NCI-H526 treated with DMSO at 0.1 percent for 48 hours (cell line): ENCODE measurements around the gene FOXG1.

Experiments used
- DNase-seq: peaks from one replicate; lab custom pipeline; 2025; lab: John Stamatoyannopoulos, UW

Gene FOXG1

GRCh38 chr14:28761438-28762291, 4.9 kb upstream of the FOXG1 start:
- no peak for DNase-seq

- DNase-seq = no peak
Observed at GRCh38 chr14:28762303-28762954, 4.2 kb upstream of the FOXG1 start.

- no peak for DNase-seq
Observed at GRCh38 chr14:28762955-28763326, 3.6 kb upstream of the FOXG1 start.

- DNase-seq = no peak
Observed at GRCh38 chr14:28763751-28764256, 2.8 kb upstream of the FOXG1 start.

- DNase-seq = no peak
Observed at GRCh38 chr14:28764257-28765160, 2.1 kb upstream of the FOXG1 start.

GRCh38 chr14:28765169-28765830, 1.3 kb upstream of the FOXG1 start:
- no peak for DNase-seq

- DNase-seq = no peak
Observed at GRCh38 chr14:28765831-28766468, 637 bp upstream of the FOXG1 start.

- DNase-seq = no peak
Observed at GRCh38 chr14:28767030-28767852, 654 bp downstream of the FOXG1 start.

GRCh38 chr14:28767853-28768741, 1.5 kb downstream of the FOXG1 start:
- DNase-seq = no peak

- no peak for DNase-seq
Observed at GRCh38 chr14:28769276-28769880, 2.8 kb downstream of the FOXG1 start.

GRCh38 chr14:28770061-28770460, 3.5 kb downstream of the FOXG1 start:
- DNase-seq = no peak

- DNase-seq = no peak
Observed at GRCh38 chr14:28770630-28771029, 4.0 kb downstream of the FOXG1 start.

- no peak for DNase-seq
Observed at GRCh38 chr14:28771168-28771567, 4.6 kb downstream of the FOXG1 start.

GRCh38 chr14:28772613-28773012, 6.0 kb downstream of the FOXG1 start:
- no peak for DNase-seq

GRCh38 chr14:28773176-28773575, 6.6 kb downstream of the FOXG1 start:
- DNase-seq = no peak

- DNase-seq = peak; percentile 17
Observed at GRCh38 chr14:28773861-28774691, 7.5 kb downstream of the FOXG1 start.

- no peak for DNase-seq
Observed at GRCh38 chr14:28774764-28775735, 8.5 kb downstream of the FOXG1 start.
